Uterus (tissue), 4 donors: ENCODE measurements around the gene NAP1L4. TPM values are rescaled to one million over a fixed set of nuclear protein-coding genes. Genes with fewer than 3 reads are reported as not detected.

Source experiments
- DNase-seq, 2 donors: peaks; one replicate each; pipeline ENCODE4 v3.0.0-alpha.2; 2019 to 2020
- H3K27ac ChIP-seq, 2 donors: fragments of 200-600 bp; sonication (generic); 1 replicate in 1 of 2; 2 replicates in 1 of 2; pipeline ENCODE4 v1.5.1; 2016 to 2018
- H3K27me3 ChIP-seq, 2 donors: fragments of 200-600 bp; sonication (generic); one replicate each; pipeline ENCODE4 v1.5.1; 2018 to 2019; ENCODE audit warnings: control low read depth in 1 of 2
- H3K36me3 ChIP-seq, 2 donors: fragments of 200-600 bp; sonication (generic); one replicate each; pipeline ENCODE4 v1.5.1; 2019; ENCODE audit warnings: control low read depth in 1 of 2
- H3K4me1 ChIP-seq, 2 donors: fragments of 200-600 bp; sonication (generic); one replicate each; pipeline ENCODE4 v1.5.1; 2018 to 2019; ENCODE audit warnings: control low read depth in 1 of 2
- H3K4me3 ChIP-seq, 2 donors: fragments of 200-600 bp; sonication (generic); 1 replicate in 1 of 2; 2 replicates in 1 of 2; pipeline ENCODE4 v1.5.1; 2018 to 2019; ENCODE audit warnings: mild to moderate bottlenecking in 1 of 2
- H3K9me3 ChIP-seq, 2 donors: fragments of 200-600 bp; sonication (generic); one replicate each; pipeline ENCODE4 v1.5.1; 2019; ENCODE audit warnings: control low read depth in 1 of 2
- CTCF ChIP-seq, 4 experiments: fragments of 200-600 bp in 2 of 4; fragments of 450-650 bp in 2 of 4; sonication (generic) in 2 of 4; IDR thresholded peaks; one replicate each; pipeline ENCODE4 v1.5.1; 2016 to 2019; ENCODE audit warnings: antibody characterized with exemption in 4 of 4, mild to moderate bottlenecking in 2 of 4, moderate library complexity in 1 of 4
- POLR2A ChIP-seq, 2 donors: fragments of 450-650 bp; IDR thresholded peaks; one replicate each; pipeline ENCODE4 v1.6.1; 2016; ENCODE audit warnings: antibody characterized with exemption in 2 of 2, mild to moderate bottlenecking in 1 of 2, moderate library complexity in 1 of 2
- intact Hi-C: fragments of 100-400 bp; cut with DNase I; formaldehyde crosslinking; loops from one replicate; pipeline ENCODE4 v1.15.1; 2023; ENCODE audit warnings: low total_unique reads
- total RNA-seq, 4 donors: library from RNA; depleted of rRNA in 3 of 4; stranded (reverse); fragments of >200 nt in 3 of 4; gene quantifications; one replicate each; pipeline versions ENCODE4 v1.1.0 to v1.2.4, GENCODE V29; 2014 to 2023
- donor health status: DM: yes; HTN: yes; CAD: no.

NAP1L4 gene
- total RNA-seq, 4 donors from 2014 or later = 96.1 to 183 (median 129) TPM

- H3K36me3 ChIP-seq = no peaks in the 10 kb centered on the region
- H3K9me3 ChIP-seq = no peaks in the 10 kb centered on the region
- no peak for DNase-seq
- intact Hi-C loops = no loop called here
- H3K27me3 ChIP-seq = no peaks in the 10 kb centered on the region
- H3K4me3 ChIP-seq = no peak overlapping the region
- no peak overlapping the region for H3K27ac ChIP-seq
- no peaks in the 10 kb centered on the region for H3K4me1 ChIP-seq
- no peak for TF ChIP-seq CTCF (IDR thresholded peaks at IDR 0.05)
- TF ChIP-seq POLR2A (IDR thresholded peaks at IDR 0.05) = no peak
Observed at GRCh38 chr11:2919188-2919587, 72.9 kb downstream of the NAP1L4 start.

GRCh38 chr11:2917842-2918490 lies 74.2 kb downstream of the NAP1L4 start:
- Histone ChIP-seq H3K36me3 (no peaks in the 10 kb centered on the region), H3K4me1 (no peaks in the 10 kb centered on the region), H3K9me3 (no peaks in the 10 kb centered on the region), H3K27ac (no peak overlapping the region), H3K27me3 (no peaks in the 10 kb centered on the region), H3K4me3 (no peak overlapping the region)
- no peak for DNase-seq
- intact Hi-C loops = no loop called here
- TF ChIP-seq CTCF (IDR thresholded peaks at IDR 0.05) = no peak
- no peak for TF ChIP-seq POLR2A (IDR thresholded peaks at IDR 0.05)

- DNase-seq = no peak
- intact Hi-C loops = no loop called here
- TF ChIP-seq POLR2A (IDR thresholded peaks at IDR 0.05) (no peak), CTCF (IDR thresholded peaks at IDR 0.05) (no peak)
Observed at GRCh38 chr11:2916892-2917645, 75.1 kb downstream of the NAP1L4 start.

GRCh38 chr11:2916114-2916891 lies 75.8 kb downstream of the NAP1L4 start:
- no peaks in the 10 kb centered on the region for H3K4me1 ChIP-seq
- H3K36me3 ChIP-seq = no peaks in the 10 kb centered on the region
- no peak for DNase-seq
- H3K9me3 ChIP-seq = no peaks in the 10 kb centered on the region
- no peak overlapping the region for H3K4me3 ChIP-seq
- intact Hi-C loops = no loop called here
- H3K27me3 ChIP-seq = no peaks in the 10 kb centered on the region
- no peak overlapping the region for H3K27ac ChIP-seq
- TF ChIP-seq POLR2A (IDR thresholded peaks at IDR 0.05) (no peak), CTCF (IDR thresholded peaks at IDR 0.05) (no peak)

More at GRCh38 chr11:2916892-2917645, 75.1 kb downstream of the NAP1L4 start:
- Histone ChIP-seq H3K9me3 (no peaks in the 10 kb centered on the region), H3K36me3 (no peaks in the 10 kb centered on the region), H3K4me3 (no peak overlapping the region), H3K4me1 (no peaks in the 10 kb centered on the region), H3K27ac (no peak overlapping the region), H3K27me3 (no peaks in the 10 kb centered on the region)

- Histone ChIP-seq H3K36me3 (no peaks in the 10 kb centered on the region), H3K4me3 (no peak overlapping the region), H3K4me1 (no peaks in the 10 kb centered on the region), H3K27ac (no peak overlapping the region), H3K9me3 (no peaks in the 10 kb centered on the region), H3K27me3 (no peaks in the 10 kb centered on the region)
- intact Hi-C loops = no loop called here
- no peak for TF ChIP-seq CTCF (IDR thresholded peaks at IDR 0.05)
- TF ChIP-seq POLR2A (IDR thresholded peaks at IDR 0.05) = no peak
- no peak for DNase-seq
Observed at GRCh38 chr11:2915473-2915872, 76.7 kb downstream of the NAP1L4 start.
